ENCODE measurements around the gene GPX4. TPM values are rescaled to one million over a fixed set of nuclear protein-coding genes. Genes with fewer than 3 reads are reported as not detected.

The GPX4 gene, protein sequence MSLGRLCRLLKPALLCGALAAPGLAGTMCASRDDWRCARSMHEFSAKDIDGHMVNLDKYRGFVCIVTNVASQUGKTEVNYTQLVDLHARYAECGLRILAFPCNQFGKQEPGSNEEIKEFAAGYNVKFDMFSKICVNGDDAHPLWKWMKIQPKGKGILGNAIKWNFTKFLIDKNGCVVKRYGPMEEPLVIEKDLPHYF
- 1,000 to 10,000 TPM in 1 of 9 donors, 100 to 1,000 TPM in 8; 332 to 1,424 (median 653) TPM for total RNA-seq
- polyA plus RNA-seq: 1,000 to 10,000 TPM in 2 of 3 donors, 100 to 1,000 TPM in 1; 420 to 1,267 (median 1,035) TPM
- long read RNA-seq, donor 1, transcript GPX4-201 (7 exons, 919 nt): major isoform, 134 of 227 reads
- long read RNA-seq, donor 1, partial matches to known transcripts: 8 of 227 reads
- long read RNA-seq, donor 1, other reads (novel, unspliced or antisense): 79 of 227 reads
- long read RNA-seq, donor 2, transcript GPX4-204 (6 exons, 536 nt): minor isoform, 5 of 172 reads
- long read RNA-seq, donor 2, transcript GPX4-201 (7 exons, 919 nt): major isoform, 108 of 172 reads
- long read RNA-seq, donor 2, partial matches to known transcripts: 0 of 172 reads
- long read RNA-seq, donor 2, other reads (novel, unspliced or antisense): 54 of 172 reads
- long read RNA-seq, donor 3, transcript GPX4-201 (7 exons, 919 nt): major isoform, 76 of 146 reads
- long read RNA-seq, donor 3, partial matches to known transcripts: 19 of 146 reads
- long read RNA-seq, donor 3, other reads (novel, unspliced or antisense): 43 of 146 reads
- long read RNA-seq, donor 4, transcript GPX4-206 (7 exons, 803 nt): minor isoform, 6 of 630 reads
- long read RNA-seq, donor 4, transcript GPX4-207 (6 exons, 812 nt): minor isoform, 5 of 630 reads
- long read RNA-seq, donor 4, transcript GPX4-201 (7 exons, 919 nt): major isoform, 514 of 630 reads
- long read RNA-seq, donor 4, partial matches to known transcripts: 24 of 630 reads
- long read RNA-seq, donor 4, other reads (novel, unspliced or antisense): 77 of 630 reads
- long read RNA-seq, donor 5, transcript GPX4-201 (7 exons, 919 nt): major isoform, 388 of 508 reads
- long read RNA-seq, donor 5, transcript GPX4-204 (6 exons, 536 nt): minor isoform, 7 of 508 reads
- long read RNA-seq, donor 5, partial matches to known transcripts: 21 of 508 reads
- long read RNA-seq, donor 5, other reads (novel, unspliced or antisense): 87 of 508 reads
- long read RNA-seq, donor 6, transcript GPX4-204 (6 exons, 536 nt): minor isoform, 6 of 546 reads
- long read RNA-seq, donor 6, transcript GPX4-201 (7 exons, 919 nt): major isoform, 437 of 546 reads
- long read RNA-seq, donor 6, partial matches to known transcripts: 16 of 546 reads
- long read RNA-seq, donor 6, other reads (novel, unspliced or antisense): 85 of 546 reads
- long read RNA-seq, donor 7, transcript GPX4-204 (6 exons, 536 nt): minor isoform, 8 of 135 reads
- long read RNA-seq, donor 7, transcript GPX4-201 (7 exons, 919 nt): major isoform, 86 of 135 reads
- long read RNA-seq, donor 7, partial matches to known transcripts: 14 of 135 reads
- long read RNA-seq, donor 7, other reads (novel, unspliced or antisense): 26 of 135 reads
- long read RNA-seq, donor 8, transcript GPX4-201 (7 exons, 919 nt): major isoform, 148 of 243 reads
- long read RNA-seq, donor 8, transcript GPX4-204 (6 exons, 536 nt): minor isoform, 6 of 243 reads
- long read RNA-seq, donor 8, partial matches to known transcripts: 17 of 243 reads
- long read RNA-seq, donor 8, other reads (novel, unspliced or antisense): 70 of 243 reads
- long read RNA-seq, donor 9, transcript GPX4-201 (7 exons, 919 nt): major isoform, 96 of 185 reads
- long read RNA-seq, donor 9, transcript GPX4-204 (6 exons, 536 nt): minor isoform, 5 of 185 reads
- long read RNA-seq, donor 9, partial matches to known transcripts: 37 of 185 reads
- long read RNA-seq, donor 9, other reads (novel, unspliced or antisense): 44 of 185 reads
- long read RNA-seq, donor 10, transcript GPX4-201 (7 exons, 919 nt): major isoform, 48 of 164 reads
- long read RNA-seq, donor 10, partial matches to known transcripts: 24 of 164 reads
- long read RNA-seq, donor 10, other reads (novel, unspliced or antisense): 90 of 164 reads

DNA sequence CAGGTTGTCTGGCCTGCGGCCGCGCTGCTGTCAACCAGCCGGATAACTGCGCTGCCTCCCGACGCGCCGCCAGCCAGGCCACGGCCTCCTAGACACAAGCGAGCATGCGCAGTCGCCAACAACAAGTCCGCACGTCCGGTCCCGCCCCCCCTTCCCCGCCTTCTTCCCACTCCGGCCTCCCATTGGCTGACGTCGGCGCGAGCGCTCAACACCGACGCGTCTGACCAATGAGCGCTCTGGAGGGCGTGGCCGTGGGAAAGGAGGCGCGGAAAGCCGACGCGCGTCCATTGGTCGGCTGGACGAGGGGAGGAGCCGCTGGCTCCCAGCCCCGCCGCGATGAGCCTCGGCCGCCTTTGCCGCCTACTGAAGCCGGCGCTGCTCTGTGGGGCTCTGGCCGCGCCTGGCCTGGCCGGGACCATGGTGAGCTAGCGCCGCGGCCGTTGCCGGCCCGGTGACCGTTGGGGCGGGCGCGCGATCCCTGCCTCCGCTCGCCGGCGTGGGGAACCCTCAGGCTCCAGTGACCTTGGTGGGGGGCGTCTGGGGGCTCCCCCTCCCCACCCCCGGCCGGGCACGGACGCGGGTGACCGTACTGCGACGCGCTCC is at the start of gene GPX4:
GPX4 (plus strand) TSS at position 287 of the 603 bp plus-strand sequence; CDS start at position 337, 50 bp downstream.
- Histone ChIP-seq H3K9me3 (replicated peaks in 1 of 3) (no peaks in the 10 kb centered on the region), H3K36me3 (replicated peaks in 1 of 2) (peaks cover 0 to 28% of the 10 kb centered on the region in 2 donors), H3K4me3 (peak within 1 kb of the TSS; percentile 37 to 84 (median 62)), H3K27ac (peak within 1 kb of the TSS; percentile 97 to 99 (median 99)), H3K27me3 (no peaks in the 10 kb centered on the region), H3K4me1 (replicated peaks in 1 of 2) (peaks cover 35 to 47% of the 10 kb centered on the region in 2 donors)
- intact Hi-C loops (cut with DNase I): no loop called here
- 0 to 1% (median 0%) methylated on average over 25 to 75 of the region's 75 CpGs; no CpG with 5 or more reads in 1 of the 4 donors for WGBS, 4 donors
- TF ChIP-seq, protein P1, sequence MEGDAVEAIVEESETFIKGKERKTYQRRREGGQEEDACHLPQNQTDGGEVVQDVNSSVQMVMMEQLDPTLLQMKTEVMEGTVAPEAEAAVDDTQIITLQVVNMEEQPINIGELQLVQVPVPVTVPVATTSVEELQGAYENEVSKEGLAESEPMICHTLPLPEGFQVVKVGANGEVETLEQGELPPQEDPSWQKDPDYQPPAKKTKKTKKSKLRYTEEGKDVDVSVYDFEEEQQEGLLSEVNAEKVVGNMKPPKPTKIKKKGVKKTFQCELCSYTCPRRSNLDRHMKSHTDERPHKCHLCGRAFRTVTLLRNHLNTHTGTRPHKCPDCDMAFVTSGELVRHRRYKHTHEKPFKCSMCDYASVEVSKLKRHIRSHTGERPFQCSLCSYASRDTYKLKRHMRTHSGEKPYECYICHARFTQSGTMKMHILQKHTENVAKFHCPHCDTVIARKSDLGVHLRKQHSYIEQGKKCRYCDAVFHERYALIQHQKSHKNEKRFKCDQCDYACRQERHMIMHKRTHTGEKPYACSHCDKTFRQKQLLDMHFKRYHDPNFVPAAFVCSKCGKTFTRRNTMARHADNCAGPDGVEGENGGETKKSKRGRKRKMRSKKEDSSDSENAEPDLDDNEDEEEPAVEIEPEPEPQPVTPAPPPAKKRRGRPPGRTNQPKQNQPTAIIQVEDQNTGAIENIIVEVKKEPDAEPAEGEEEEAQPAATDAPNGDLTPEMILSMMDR (IDR thresholded peaks at IDR 0.05): no peak
- TF ChIP-seq POLR2A (IDR thresholded peaks at IDR 0.05): peak; percentile 97 to 99
- peak; percentile 99 to 100 (median 99) for DNase-seq

DNA sequence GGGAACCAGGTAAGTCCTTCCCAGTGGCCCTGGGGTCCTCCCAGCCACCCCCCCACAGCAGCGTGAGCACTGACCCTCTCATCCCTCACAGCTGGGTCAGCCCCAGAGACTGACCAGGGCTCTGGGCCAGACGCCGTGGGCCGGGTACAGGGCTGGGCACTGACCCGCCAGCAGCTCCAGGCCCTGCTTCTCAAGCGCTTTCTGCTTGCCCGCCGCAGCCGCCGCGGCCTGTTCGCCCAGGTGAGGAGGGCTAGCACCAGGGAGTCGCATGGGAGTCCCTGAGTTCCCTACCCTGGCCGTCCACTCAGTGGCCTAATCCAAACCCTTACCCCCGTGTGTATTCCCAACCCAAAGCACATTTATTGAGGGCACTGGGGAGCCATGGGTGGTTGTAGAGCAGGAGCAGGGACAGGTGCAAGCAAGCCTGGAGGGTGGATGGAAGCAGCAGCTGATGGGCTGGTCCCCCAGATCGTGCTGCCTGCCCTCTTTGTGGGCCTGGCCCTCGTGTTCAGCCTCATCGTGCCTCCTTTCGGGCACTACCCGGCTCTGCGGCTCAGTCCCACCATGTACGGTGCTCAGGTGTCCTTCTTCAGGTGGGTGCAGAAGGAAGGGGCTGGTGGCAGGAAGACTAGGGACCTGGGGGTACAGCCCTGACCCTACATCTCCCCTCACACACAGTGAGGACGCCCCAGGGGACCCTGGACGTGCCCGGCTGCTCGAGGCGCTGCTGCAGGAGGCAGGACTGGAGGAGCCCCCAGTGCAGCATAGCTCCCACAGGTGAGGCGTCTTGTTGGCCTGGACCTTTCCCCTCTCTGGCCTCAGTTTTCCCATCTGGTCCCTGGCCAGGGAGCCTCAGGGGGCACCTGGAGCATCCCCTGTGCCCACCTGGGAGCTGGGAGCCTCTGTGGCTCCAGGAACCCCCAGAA is 49.4 kb upstream of the GPX4 start:
- no peak for DNase-seq
- intact Hi-C loops (cut with DNase I): no loop called here
- no peak overlapping the region for H3K4me3 ChIP-seq
- H3K27me3 ChIP-seq: no peaks in the 10 kb centered on the region
- H3K4me1 ChIP-seq (replicated peaks in 1 of 2): no peaks in the 10 kb centered on the region
- H3K27ac ChIP-seq: no peak overlapping the region
- WGBS, 4 donors: 91 to 98% (median 96%) methylated on average over 8 to 28 of the region's 28 CpGs
- H3K9me3 ChIP-seq (replicated peaks in 1 of 3): peaks cover 0 to 22% (median 0%) of the 10 kb centered on the region in 3 donors
- no peaks in the 10 kb centered on the region for H3K36me3 ChIP-seq (replicated peaks in 1 of 2)
- TF ChIP-seq, protein P1 (IDR thresholded peaks at IDR 0.05): no peak
